GM21786 (cell line): ENCODE data around the gene BPHL.
"Not testable (repeated sequence)": the region's sequence is repeated elsewhere in the genome, so short reads cannot be mapped to it uniquely, and the experiment has no call there.

Source experiments
- ATAC-seq: cut with Tn5 transposase; IDR thresholded peaks from one replicate; pipeline ENCODE4 v1.9.1; 2021; ENCODE audit not compliant: unreplicated experiment

BPHL gene

DNA sequence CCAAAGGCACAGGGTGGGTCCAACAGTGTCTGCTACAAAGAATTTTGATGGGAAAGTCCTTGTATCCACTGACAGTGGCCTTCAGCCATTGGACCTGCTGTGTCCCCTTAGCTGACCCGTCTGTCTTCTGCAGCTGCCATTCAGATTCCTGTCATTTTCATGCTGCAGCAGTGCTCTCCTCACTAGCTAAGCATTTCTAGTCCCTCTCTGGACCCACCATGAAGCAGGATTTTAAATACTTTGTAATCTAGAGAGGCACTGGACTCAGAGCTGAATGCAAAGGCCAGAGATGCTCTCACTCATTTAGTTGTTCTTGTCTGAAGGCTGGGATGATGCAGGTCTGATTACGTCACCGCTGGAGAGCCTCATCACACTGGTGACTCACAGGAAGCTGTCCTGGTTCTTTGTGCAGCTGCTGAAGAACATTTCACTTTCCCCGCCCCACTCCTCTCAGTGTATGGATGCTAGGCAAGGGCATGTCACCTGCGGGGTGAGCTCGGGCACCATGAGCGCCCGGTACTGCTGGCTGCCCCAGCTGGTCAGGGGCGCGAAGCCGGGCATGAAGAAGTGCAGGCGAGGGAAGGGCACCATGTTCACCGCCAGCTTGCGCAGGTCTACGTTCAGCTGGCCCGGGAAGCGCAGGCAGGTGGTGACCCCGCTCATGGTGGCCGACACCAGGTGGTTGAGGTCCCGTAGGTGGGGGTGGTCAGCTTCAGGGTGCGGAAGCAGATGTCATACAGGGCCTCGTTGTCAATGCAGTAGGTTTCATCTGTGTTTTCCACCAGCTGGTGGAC is 58.2 kb downstream of the BPHL start:
- no peak for ATAC-seq

DNA sequence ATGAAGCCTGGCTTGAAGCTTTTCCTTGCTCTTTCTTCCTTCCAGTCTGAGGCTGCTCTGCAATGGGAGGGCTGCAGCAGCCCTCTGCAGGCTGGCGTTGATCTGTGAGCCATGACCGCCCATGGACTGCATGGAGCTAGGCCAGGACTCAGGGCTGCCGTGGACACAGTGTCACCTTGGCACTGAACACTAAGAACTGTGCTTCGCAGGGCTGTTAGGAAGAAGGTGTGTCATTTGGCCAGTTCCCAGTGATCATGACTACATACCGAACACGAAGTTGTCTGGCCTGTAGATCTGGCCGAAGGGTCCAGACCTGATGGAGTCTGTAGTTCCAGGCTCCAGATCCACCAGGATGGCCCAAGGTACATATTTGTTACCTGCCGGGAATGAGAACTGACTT is 60.2 kb downstream of the BPHL start:
- not testable (repeated sequence) for ATAC-seq

DNA sequence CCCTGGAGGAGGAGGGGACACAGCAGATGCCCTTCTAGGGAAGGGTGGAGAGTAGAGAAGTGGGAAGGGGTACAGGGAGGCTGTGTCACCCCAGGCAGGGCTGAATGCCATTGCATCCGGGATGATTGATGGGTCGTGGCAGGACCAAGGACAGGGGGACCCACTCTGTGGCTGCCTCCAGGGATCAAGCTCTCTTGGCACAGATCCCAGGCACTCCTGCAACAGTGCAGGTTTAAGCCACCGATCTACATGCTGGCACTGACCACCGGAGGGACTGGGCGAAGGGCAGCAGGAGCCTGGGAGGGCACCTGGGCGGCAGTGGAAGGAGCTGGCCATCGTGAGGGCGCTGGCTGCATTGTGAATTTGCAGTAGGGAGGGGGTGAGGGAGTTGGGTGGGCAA is 61.4 kb downstream of the BPHL start:
- ATAC-seq, result not testable (repeated sequence)

DNA sequence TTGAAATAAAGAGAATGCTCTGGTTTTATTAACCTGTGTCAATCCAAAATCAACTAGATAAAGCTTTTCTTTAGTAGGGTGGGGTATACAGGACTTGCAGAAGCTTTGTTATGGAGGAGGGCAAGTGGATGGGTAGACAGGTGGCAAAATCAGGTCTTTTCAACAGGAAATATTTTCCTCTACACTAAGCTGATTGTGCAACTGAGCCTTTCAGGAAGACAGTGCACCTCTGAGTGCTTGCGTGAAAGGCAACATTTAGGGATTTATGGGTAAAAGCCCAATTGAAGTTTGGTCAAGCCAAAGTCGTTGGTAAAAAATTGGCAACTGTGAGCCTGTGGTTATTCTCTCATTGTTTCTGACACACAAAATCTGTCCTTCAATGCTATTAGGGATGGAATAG is 62.6 kb downstream of the BPHL start:
- no peak for ATAC-seq

DNA sequence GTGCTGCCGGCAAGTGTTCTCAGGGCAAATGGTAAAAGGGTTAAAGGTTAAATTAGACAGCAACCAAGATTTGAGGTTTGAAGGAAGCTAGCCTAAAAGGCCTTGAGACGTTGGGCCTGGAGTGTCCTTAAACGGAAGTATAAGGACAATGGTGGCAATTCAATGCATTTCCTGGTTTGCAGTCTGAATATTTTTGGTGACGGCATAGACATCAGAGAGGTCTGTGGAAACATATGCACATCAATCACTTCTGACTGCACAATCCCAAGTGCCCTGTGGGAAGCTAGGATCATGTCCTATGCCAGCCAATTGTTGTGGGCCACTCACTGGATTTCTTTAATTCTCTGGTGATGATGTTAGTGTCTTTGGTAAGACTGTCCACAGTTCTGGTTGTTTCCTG is 64.6 kb downstream of the BPHL start:
- no peak for ATAC-seq

DNA sequence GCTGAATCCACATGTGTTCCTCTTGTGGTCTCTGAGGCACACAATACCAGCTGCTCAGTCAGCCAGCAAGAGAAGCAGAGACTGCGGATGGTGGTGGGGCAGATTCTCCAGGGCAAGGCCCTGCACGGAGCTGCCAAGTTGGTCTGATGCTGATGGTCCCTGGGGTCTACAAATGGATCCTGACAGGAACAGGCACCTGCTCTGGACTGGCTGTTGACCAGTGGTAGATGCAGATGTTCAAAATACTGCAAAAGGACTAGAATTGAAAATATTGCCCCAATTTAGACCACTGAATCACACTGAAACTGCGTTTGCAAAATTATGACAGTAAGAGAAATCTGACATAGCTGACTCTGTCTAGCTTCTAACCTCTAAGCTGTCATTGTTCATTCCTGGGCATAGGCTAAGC is 68.5 kb downstream of the BPHL start:
- peak; percentile 43 for ATAC-seq

DNA sequence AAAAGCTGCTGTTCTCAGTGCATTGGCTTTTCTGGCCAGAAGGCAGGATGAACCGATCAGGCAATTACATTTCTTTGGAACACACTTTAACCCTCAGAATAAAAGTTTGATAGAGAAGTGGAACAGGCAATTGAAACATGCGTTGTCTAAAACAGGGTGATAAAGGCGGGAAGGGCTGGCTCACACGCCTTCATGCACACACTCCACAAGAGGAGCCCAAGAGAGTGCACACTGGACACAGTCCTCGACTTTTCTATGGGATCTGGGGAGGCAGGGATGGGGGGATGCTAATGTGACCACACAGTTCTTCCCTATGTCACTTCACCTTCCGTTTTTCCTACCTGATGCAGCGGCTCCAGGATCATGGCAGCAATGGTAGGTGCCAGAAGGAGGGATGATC is 69.8 kb downstream of the BPHL start:
- no peak for ATAC-seq

DNA sequence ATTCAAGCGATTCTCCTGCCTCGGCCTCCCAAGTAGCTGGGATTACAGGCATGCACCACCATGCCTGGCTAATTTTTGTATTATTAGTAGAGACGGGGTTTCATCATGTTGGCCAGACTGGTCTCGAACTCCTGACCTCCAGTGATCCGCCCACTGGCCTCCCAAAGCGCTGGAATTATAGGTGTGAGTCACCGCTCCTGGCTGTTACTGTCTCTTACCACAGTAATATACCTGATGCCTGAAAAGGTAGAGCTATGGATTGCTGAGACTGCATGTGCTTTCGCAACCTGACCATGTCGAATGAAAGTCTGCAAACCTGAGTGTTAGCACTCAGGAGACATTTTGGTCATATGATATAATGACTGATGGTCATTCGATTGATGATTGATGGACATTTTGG is 70.7 kb downstream of the BPHL start:
- not testable (repeated sequence) for ATAC-seq

DNA sequence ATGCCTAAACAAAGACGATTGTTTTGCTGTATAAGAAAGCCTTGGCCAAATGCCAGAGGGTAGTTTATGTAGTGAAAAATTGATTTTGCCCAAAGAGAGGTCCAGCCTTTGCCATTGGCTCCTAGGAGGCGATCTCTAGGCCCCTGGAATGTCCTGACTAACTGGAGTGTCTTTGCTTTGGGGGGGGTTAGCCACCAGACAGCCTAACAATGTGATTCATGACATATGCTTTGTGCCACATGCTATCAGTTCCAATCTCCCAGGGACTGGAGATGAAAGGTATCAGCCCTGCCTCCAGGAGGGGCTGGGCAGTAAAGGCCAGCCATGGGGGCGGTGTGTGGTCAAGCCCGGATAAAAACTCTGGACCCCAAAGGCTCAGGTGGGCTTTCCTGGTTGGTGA is 71.5 kb downstream of the BPHL start:
- ATAC-seq, result no peak

DNA sequence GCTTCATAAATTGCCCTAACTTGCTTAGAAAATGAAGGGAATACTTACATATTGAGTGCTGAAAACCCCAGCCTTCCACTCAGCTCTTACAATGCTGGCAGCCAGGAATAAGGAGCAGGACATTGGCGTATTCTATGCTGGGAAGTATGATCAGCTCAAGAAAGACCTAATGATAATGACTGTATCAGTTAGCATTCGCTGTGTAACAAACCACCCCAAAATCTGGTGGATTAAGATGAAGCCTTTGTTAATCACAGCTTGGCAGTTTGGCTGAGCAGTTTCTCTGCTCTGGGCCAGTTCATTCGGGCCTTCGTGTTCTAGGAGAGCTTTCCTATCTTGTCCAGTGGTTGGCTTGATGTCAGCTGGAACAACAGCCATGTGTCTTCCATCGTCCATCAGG is 72.3 kb downstream of the BPHL start:
- no peak for ATAC-seq

DNA sequence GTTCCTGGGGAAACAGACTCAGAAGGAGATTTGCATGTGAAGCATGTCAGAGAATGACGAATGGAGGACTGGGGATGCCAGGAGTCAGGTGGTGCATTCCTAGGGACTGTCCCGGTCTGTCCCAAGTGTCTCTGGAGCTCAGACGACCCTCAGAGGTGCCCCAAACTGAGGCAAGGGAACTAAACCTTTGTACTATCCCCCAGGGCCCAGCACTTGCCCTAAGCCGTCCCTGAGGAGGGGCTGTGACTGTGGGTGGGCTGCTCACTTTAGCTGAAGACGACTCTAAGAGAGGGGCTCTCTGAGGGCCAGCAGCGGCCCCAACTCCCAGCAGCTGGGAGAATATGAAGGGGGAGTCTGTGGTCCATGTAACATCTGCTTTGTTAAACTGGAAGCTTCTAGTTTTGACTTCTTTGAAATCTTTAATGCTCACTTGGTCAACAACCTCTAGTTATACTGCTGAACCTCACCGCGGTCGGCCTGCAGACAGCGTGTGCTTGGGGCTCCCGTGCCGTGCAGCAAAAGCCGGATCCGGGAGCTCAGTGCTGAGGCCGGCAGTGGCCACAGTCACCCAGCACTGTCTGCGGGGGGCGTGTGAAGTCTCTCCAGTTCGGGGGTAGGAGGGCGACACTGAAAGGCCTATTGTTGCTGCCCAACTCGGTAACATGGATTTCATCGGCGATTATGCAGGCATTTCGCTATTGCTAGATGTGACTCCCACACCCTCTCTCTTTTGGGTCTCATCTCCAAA is 74.8 kb downstream of the BPHL start:
- no peak for ATAC-seq

DNA sequence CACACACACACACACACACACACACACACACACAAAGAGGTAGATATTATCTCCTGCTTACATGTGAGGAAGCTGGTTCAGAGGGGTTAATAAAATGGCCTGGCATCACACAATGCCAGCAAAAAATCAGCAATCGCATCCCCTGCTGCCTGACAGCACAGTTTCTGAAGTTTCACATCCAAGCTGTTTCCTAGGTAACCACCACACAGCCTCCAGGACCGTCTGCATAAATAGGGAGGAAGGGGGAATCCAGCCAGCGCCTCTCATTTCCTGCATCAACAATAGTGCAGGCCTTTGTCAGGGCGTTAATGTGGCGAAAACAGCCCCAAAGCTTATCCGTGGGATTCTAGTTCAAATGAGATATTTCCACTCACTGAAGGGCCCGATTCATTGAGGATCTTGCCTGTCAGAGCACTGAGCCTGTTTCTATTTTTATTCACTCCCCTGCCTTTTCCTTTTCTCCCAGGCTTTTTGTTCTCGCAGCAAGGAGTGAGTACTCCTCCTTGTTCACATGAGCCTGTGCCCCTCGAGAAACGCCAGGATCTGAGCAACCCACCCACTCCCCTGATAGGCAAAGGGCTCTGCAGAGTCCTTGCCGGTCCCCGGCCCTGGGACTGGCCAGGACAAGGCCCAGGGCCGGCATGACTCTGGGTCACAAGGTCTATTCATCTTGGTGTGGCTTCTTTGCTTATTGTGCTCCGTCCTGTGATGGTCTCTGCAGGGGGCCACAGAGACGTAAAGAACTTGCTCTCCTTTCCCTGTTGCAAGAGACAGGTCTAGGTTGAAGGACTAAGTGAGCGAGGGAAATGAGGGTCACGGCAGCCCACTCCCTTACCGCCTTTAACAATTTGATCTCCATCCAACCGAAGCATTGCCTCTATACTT is 76.3 kb downstream of the BPHL start:
- ATAC-seq, result no peak

DNA sequence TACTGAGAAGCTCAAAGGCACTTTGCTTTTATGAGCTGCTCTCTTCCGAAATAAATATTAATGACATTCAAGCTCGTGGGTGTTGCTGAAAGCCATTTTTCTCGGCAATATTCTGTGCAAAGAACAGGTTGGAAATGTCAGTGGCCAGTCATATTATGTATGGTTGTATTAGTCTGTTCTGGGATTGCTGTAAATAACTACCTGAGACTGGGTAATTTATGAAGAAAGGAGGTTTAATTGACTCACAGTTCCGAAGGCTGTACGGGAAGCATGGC is 76.8 kb downstream of the BPHL start:
- no peak for ATAC-seq

DNA sequence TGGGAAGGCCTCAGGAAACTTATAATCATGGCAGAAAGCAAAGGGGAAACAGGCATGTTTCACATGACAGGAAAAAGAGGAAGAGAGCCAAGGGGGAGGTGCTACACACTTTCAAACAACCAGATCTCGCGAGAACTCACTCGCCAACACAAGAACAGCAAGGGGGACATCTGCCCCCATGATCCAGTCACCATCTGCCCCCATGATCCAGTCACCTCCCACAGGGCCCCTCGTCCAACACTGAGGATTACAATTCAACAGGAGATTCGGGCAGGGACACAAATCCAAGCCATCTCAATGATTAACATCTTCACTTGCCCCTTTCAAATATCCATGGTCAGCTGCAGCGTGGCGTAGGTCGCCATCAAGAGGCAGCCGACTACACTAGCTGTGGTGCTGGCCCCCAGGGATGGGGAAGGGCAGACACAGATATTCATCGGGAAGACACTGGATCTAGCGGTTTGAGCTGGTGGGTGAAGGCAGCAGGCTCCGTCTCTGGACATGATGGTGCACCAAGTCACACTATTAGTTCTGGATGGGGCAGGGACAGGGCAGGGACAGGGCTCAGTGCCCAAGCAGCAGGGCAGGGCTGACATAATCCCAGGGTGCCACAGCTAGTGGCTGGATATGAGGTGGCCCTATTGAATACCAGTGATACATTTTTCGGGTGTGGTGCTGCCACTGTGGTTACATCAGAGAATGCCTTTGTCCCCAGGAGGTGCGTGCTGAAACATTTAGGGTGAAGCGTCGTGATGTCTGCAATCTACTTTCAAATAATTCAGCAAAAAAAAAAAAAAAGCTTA is 77.4 kb downstream of the BPHL start:
- no peak for ATAC-seq

DNA sequence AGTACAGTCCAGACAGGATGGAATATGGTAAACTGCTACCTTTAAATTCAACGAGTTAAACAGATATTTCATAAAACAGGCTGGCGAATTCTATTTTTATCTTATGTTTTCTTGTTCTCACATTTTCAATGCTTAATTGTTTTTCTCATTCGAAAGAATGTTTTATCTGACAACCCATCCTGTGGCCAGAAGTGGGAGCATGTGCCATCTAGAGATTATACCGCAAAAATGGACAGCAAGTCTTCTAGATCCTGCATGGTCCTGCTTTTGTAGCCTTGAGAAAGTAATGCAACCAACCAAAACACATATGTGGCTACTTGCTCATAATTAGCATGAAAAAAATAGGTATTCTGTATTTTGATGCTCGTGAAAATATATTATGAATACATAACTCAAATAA is 78.3 kb downstream of the BPHL start:
- no peak for ATAC-seq

DNA sequence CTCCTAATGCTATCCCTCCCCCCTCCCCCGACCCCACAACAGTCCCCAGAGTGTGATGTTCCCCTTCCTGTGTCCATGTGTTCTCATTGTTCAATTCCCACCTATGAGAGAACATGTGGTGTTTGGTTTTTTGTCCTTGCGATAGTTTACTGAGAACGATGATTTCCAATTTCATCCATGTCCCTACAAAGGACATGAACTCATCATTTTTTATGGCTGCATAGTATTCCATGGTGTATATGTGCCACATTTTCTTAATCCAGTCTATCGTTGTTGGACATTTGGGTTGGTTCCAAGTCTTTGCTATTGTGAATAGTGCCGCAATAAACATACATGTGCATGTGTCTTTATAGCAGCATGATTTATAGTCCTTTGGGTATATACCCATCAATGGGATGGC is 79.2 kb downstream of the BPHL start:
- ATAC-seq, result not testable (repeated sequence)

DNA sequence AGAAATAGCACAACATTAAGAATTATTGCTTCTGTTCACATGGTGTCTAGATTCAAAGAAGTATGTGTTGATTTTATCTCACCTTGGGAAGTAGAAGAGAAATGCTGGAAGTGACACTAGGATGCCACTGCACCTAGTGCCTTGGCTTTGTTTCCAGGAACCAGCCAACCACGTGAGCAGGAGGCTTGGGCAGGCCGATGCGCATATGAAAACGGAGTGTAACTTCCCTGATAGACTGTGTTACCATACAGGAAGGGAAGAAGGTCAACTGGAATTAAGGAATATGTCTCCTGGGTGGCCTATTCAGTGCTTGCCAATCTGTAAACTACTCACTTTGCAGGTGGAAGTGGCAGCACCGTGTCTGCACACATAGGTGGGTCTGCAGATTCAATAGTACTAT is 80.9 kb downstream of the BPHL start:
- ATAC-seq, result no peak

DNA sequence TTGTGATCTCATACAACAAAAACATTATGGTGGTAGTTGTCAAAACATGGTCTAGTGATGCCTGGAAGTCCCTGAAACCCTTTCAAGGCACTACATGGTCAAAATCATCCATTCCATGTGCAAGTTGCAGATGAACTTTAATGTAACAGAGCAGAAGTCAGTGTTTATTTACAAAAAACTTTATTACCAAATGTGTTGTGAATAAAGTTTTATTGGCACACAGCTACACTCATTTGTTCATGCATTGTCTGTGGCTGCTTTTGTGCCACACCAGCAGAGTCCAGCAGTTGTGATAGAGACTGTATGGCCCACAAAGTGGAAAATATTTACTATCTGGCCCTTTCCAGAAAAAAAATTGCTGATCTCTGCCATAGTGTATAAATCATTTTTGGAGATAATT is 82.2 kb downstream of the BPHL start:
- ATAC-seq, result no peak

DNA sequence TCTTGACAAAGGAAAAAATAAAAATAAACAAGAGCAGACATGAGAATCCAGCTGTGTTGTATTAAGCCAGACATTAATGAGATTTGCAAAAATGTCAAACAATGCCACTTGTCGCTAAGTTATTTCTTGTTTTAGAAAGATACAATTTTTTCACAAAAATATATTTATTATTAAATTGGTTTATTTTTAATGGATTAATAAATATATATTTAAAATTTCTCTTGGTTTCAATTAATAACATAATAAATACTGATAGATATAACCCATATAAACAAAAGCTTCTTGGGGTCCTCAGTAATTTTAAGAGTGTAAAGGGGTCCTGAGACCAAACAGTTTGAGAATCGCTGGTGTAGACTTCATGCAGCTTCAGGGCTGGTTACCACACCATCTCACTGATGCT is 82.9 kb downstream of the BPHL start:
- no peak for ATAC-seq
